Breast epithelium (tissue), 3 donors: ENCODE data around the gene PIK3CB.

Experiments used
- CTCF ChIP-seq, 3 donors: fragments of 450-650 bp; IDR thresholded peaks; one replicate each; pipeline ENCODE4 v1.5.1; 2016 to 2017; ENCODE audit warnings: antibody characterized with exemption in 3 of 3, mild to moderate bottlenecking in 3 of 3, moderate library complexity in 3 of 3
- POLR2A ChIP-seq: fragments of 450-650 bp; IDR thresholded peaks from one replicate; pipeline ENCODE4 v1.6.1; 2016; ENCODE audit warnings: antibody characterized with exemption, mild to moderate bottlenecking, moderate library complexity
- POLR2AphosphoS5 ChIP-seq, 3 donors: sonication (generic); formaldehyde crosslinking; IDR thresholded peaks; one replicate each; pipeline ENCODE4 v1.6.1; 2017; ENCODE audit warnings: antibody characterized with exemption in 3 of 3

- no peak for TF ChIP-seq CTCF (IDR thresholded peaks at IDR 0.05)
- TF ChIP-seq POLR2AphosphoS5 (IDR thresholded peaks at IDR 0.05) = no peak
- TF ChIP-seq POLR2A = no peak
Observed at GRCh38 chr3:138657508-138657907, 177.2 kb downstream of the PIK3CB start.
